HepG2 (cell line): ENCODE results near the gene ART1. TPM values are rescaled to one million over a fixed set of nuclear protein-coding genes. Genes with fewer than 3 reads are reported as not detected.

Experiments
- ATAC-seq: fragments of 200-7000 bp; cut with Tn5 transposase; 3 replicates; pipeline ENCODE4 v1.9.1; 2020; ENCODE audit warnings: mild to moderate bottlenecking, moderate library complexity
- BruUV-seq: library from RNA; stranded (reverse); fragments of 400-500 nt; replicated peaks from 2 replicates; lab custom pipeline; 2021; lab: Mats Ljungman, UMichigan
- CTCF ChIA-PET: fragments of 300-600 bp; formaldehyde crosslinking; extraction: SDS; loops from one replicate; lab custom pipeline; 2021; ENCODE audit warnings: low total read pairs, inconsistent platforms, low intra/inter-chr PET ratio; lab: Yijun Ruan, JAX
- POLR2A ChIA-PET: fragments of 350-600 bp; sonication (Branson Sonifier 250); formaldehyde crosslinking; loops from one replicate; lab custom pipeline; 2020; ENCODE audit warnings: antibody characterized with exemption, inconsistent platforms; lab: Yijun Ruan, JAX
- DNase-seq: peaks from one replicate; pipeline ENCODE4 v3.0.0-alpha.2; 2015; ENCODE audit warnings: low spot score
- FAIRE-seq: peaks from 3 replicates; lab custom pipeline; 2011; peaks lifted over from hg19 to GRCh38; lab: Jason Lieb, UNC
- H2AFZ ChIP-seq: one replicate; pipeline ENCODE4 v1.6.1; 2011; ENCODE audit warnings: low read length, inconsistent platforms
- H3K27ac ChIP-seq: fragments of 300-600 bp; 3 replicates; pipeline ENCODE4 v1.8.0; 2011; ENCODE audit warnings: mixed run types, mild to moderate bottlenecking, mixed read lengths, low read length, inconsistent platforms; ENCODE audit not compliant: insufficient read depth; ENCODE audit errors: extremely low read length
- H3K27me3 ChIP-seq, 2 experiments: fragments of 200-600 bp in 1 of 2; 2 replicates in 1 of 2; 3 replicates in 1 of 2; pipeline versions ENCODE4 v1.6.0 to v1.8.0; 2011; ENCODE audit warnings: low read length in 2 of 2, mild to moderate bottlenecking in 2 of 2, moderate library complexity in 2 of 2, inconsistent platforms in 1 of 2; ENCODE audit not compliant: insufficient read depth in 2 of 2, control insufficient read depth in 1 of 2
- H3K36me3 ChIP-seq, 2 experiments: fragments of 200-600 bp in 1 of 2; replicated peaks in 1 of 2; 2 replicates in 1 of 2; 3 replicates in 1 of 2; pipeline versions ENCODE4 v1.5.1 to v1.8.0; 2011; ENCODE audit warnings: low read length in 2 of 2, inconsistent platforms in 1 of 2; ENCODE audit not compliant: insufficient read depth in 2 of 2, control insufficient read depth in 1 of 2
- H3K4me1 ChIP-seq: 2 replicates; pipeline ENCODE4 v1.5.1; 2012; ENCODE audit warnings: low read length, inconsistent platforms; ENCODE audit not compliant: insufficient read depth
- H3K4me2 ChIP-seq: 2 replicates; pipeline ENCODE4 v1.6.0; 2011; ENCODE audit warnings: low read depth, low read length, inconsistent platforms
- H3K4me3 ChIP-seq, 3 experiments: fragments of 200-600 bp in 1 of 3; sonication (generic), shearing (Covaris generic) in 1 of 3; replicated peaks in 1 of 3; 2 replicates each; pipeline ENCODE4 v1.5.1; 2011 to 2016; ENCODE audit warnings: low read length in 3 of 3, inconsistent platforms in 2 of 3, low read depth in 2 of 3, mild to moderate bottlenecking in 2 of 3, control low read depth in 1 of 3, mixed read lengths in 1 of 3; ENCODE audit not compliant: insufficient read depth in 1 of 3
- H3K79me2 ChIP-seq: one replicate; pipeline ENCODE4 v1.6.1; 2011; ENCODE audit warnings: low read length, inconsistent platforms; ENCODE audit not compliant: insufficient read depth
- H3K9ac ChIP-seq: 2 replicates; pipeline ENCODE4 v1.6.0; 2011; ENCODE audit warnings: mild to moderate bottlenecking, low read depth, low read length, inconsistent platforms; ENCODE audit not compliant: insufficient read depth
- H3K9me3 ChIP-seq: 2 replicates; pipeline ENCODE4 v1.5.1; 2012; ENCODE audit warnings: mild to moderate bottlenecking, low read length
- H4K20me1 ChIP-seq: 2 replicates; pipeline ENCODE4 v1.6.0; 2011; ENCODE audit warnings: inconsistent platforms, mild to moderate bottlenecking, low read length, moderate library complexity; ENCODE audit not compliant: insufficient read depth
- ATF7-NPFF ChIP-seq: sonication (generic); formaldehyde crosslinking; IDR thresholded peaks from 2 replicates; pipeline ENCODE4 v1.8.1; 2023; ENCODE audit warnings: mild to moderate bottlenecking, low read depth, missing genetic modification reagents, moderate library complexity
- GLI4 ChIP-seq: sonication (generic); formaldehyde crosslinking; IDR thresholded peaks from 2 replicates; pipeline ENCODE4 v1.5.1; 2020; ENCODE audit warnings: missing genetic modification reagents, mild to moderate bottlenecking, moderate library complexity, borderline replicate concordance
- KLF13 ChIP-seq: sonication (generic); formaldehyde crosslinking; IDR thresholded peaks from 2 replicates; pipeline ENCODE4 v1.4.0; 2020; ENCODE audit warnings: mild to moderate bottlenecking, missing genetic modification reagents
- MEIS1 ChIP-seq: sonication (generic); formaldehyde crosslinking; IDR thresholded peaks from 2 replicates; pipeline ENCODE4 v1.9.0; 2021; ENCODE audit warnings: mild to moderate bottlenecking, missing genetic modification reagents, moderate library complexity, borderline replicate concordance
- RORA ChIP-seq: sonication (generic); formaldehyde crosslinking; IDR thresholded peaks from 2 replicates; pipeline ENCODE4 v1.5.0; 2020; ENCODE audit warnings: mild to moderate bottlenecking, missing genetic modification reagents, moderate library complexity
- TCF7L2 ChIP-seq: IDR thresholded peaks from 2 replicates; pipeline ENCODE4 v1.6.1; 2011; ENCODE audit warnings: mild to moderate bottlenecking, low read depth, low read length, moderate library complexity
- ZKSCAN8 ChIP-seq: IDR thresholded peaks from 2 replicates; pipeline ENCODE4 v1.6.1; 2016; ENCODE audit warnings: borderline replicate concordance, missing genetic modification reagents, missing compliant biosample characterization
- ZNF234 ChIP-seq: sonication (generic); formaldehyde crosslinking; conservative IDR thresholded peaks from 2 replicates; pipeline ENCODE4 v1.5.1; 2020; ENCODE audit warnings: mild to moderate bottlenecking, missing genetic modification reagents
- ZNF256 ChIP-seq: sonication (generic); formaldehyde crosslinking; conservative IDR thresholded peaks from 2 replicates; pipeline ENCODE4 v1.4.0; 2020; ENCODE audit warnings: missing genetic modification reagents
- ZNF30 ChIP-seq: sonication (generic); formaldehyde crosslinking; IDR thresholded peaks from 2 replicates; pipeline ENCODE4 v1.5.0; 2020; ENCODE audit warnings: mild to moderate bottlenecking, missing genetic modification reagents
- ZNF317 ChIP-seq: sonication (generic); formaldehyde crosslinking; IDR thresholded peaks from 2 replicates; pipeline ENCODE4 v1.5.0; 2020; ENCODE audit warnings: mild to moderate bottlenecking, missing genetic modification reagents
- ZNF333 ChIP-seq: sonication (generic); formaldehyde crosslinking; IDR thresholded peaks from 2 replicates; pipeline ENCODE4 v1.4.0; 2020; ENCODE audit warnings: mild to moderate bottlenecking, missing genetic modification reagents, borderline replicate concordance
- ZNF543 ChIP-seq: sonication (generic); formaldehyde crosslinking; IDR thresholded peaks from 2 replicates; pipeline ENCODE4 v1.4.0; 2020; ENCODE audit warnings: mild to moderate bottlenecking, missing genetic modification reagents
- ZNF552 ChIP-seq: sonication (generic); formaldehyde crosslinking; IDR thresholded peaks from 2 replicates; pipeline ENCODE4 v1.9.0; 2022; ENCODE audit warnings: missing genetic modification reagents, mild to moderate bottlenecking, borderline replicate concordance
- ZNF792 ChIP-seq: IDR thresholded peaks from 2 replicates; pipeline ENCODE4 v1.6.1; 2016
- WGBS: methylation state at CpG from one replicate; pipeline ENCODE4 v1.1.6; 2017; ENCODE audit warnings: low lambda C conversion rate; 5-methylcytosine and 5-hydroxymethylcytosine counted together
- in situ Hi-C: cut with HindIII; loops from 2 replicates; pipeline ENCODE4 v1.10.0; 2017; ENCODE audit warnings: low pct_unique_long_range_greater_than_20kb; ENCODE audit not compliant: extremely low pct_ligation_motif_present
- intact Hi-C: fragments of 100-400 bp; cut with micrococcal nuclease; formaldehyde crosslinking; loops from one replicate; pipeline ENCODE4 v1.10.0; 2022; ENCODE audit not compliant: unreplicated experiment
- polyA plus RNA-seq, 8 experiments: library from polyadenylated mRNA; depleted of rRNA in 3 of 8; stranded (reverse) in 7 of 8; unstranded in 1 of 8; fragments of >200 nt; fragmentation: Illumina TruSeq in 4 of 8; extraction: Trizol in 4 of 8; gene quantifications; 2 replicates each; pipeline versions ENCODE4 v1.2.1 to v1.2.3, GENCODE V29; 2011 to 2016; ENCODE audit warnings: low read depth in 4 of 8, missing spikeins in 1 of 8, mixed read lengths in 1 of 8; ENCODE audit not compliant: insufficient read depth in 1 of 8
- total RNA-seq, 5 experiments: library from RNA; depleted of rRNA; stranded (reverse); fragments of >200 nt; fragmentation: Illumina TruSeq; extraction: Trizol; gene quantifications; 2 replicates each; pipeline ENCODE4 v1.2.3, GENCODE V29; 2016; ENCODE audit warnings: low read depth in 1 of 5
- TF ChIP-seq, protein P1 (sequence below): sonication (generic); formaldehyde crosslinking; IDR thresholded peaks from 2 replicates; pipeline ENCODE4 v1.5.0; 2020; ENCODE audit warnings: missing genetic modification reagents
- TF ChIP-seq, protein P2 (sequence below): sonication (generic); formaldehyde crosslinking; IDR thresholded peaks from 2 replicates; pipeline ENCODE4 v1.4.0; 2020; ENCODE audit warnings: mild to moderate bottlenecking, low read depth, missing genetic modification reagents
- TF ChIP-seq, protein P3 (sequence below): sonication (generic); formaldehyde crosslinking; IDR thresholded peaks from 2 replicates; pipeline ENCODE4 v1.9.0; 2021; ENCODE audit warnings: missing genetic modification reagents, borderline replicate concordance

The ART1 gene
- total and polyA plus RNA-seq, 2 of the 13 experiments (the other 11 are each of a cell fraction or from before 2014, with no cell fraction given): not detected

DNA sequence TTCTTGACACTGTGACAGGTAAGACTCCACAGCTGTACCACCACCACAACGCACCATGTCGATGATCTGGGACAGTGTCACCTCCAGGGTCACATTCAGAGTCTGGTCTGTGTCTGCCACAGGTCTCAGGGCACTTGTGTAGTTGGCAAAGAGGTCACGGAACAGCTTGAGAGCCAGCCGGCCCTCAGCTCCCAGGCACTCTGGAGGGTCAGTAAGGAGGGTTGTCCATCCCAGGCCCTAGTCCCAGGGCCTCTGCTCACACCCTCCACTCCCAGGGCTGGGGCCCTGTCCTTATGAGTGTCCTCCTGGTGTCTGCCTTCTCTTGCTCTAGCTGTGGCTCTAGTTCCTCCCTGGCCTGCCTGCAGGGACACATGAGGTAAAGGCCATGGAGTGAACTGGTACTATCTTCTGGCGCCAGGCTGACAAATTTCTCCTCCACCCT, 24.8 kb downstream of the ART1 start:
- Histone ChIP-seq H3K9ac (no peak overlapping the region), H3K4me1 (no peaks in the 10 kb centered on the region), H4K20me1 (no peaks in the 10 kb centered on the region), H2AFZ (no peak overlapping the region), H3K4me3 (no peak overlapping the region), H3K9me3 (no peaks in the 10 kb centered on the region), H3K36me3 (peaks cover 4 to 18% of the 10 kb centered on the region in 2 experiments; a peak in 4 of 5 replicates), H3K27me3 (no peaks in the 10 kb centered on the region), H3K79me2 (no peaks in the 10 kb centered on the region), H3K27ac (no peak overlapping the region), H3K4me2 (no peak overlapping the region)
- ATAC-seq (peak; percentile 20), FAIRE-seq (no peak), DNase-seq (no peak)
- no TSS peak for BruUV-seq
- ChIA-PET CTCF (no interaction called here), POLR2A (no interaction called here)
- in situ Hi-C loops: no loop called here
- intact Hi-C loops: no loop called here
- 100% methylated on average over 4 of the region's 5 CpGs for whole genome bisulfite sequencing
- TF ChIP-seq TCF7L2 (no peak), GLI4 (no peak), ZNF333 (CRISPR knock-in tag) (no peak), KLF13 (CRISPR knock-in tag) (no peak), ZNF792 (CRISPR knock-in tag) (no peak), ZNF552 (CRISPR knock-in tag) (no peak), ZKSCAN8 (CRISPR knock-in tag) (no peak), ZNF30 (no peak), ATF7-NPFF (no peak), MEIS1 (CRISPR knock-in tag) (no peak), RORA (CRISPR knock-in tag) (no peak), ZNF256 (CRISPR knock-in tag) (no peak), ZNF543 (CRISPR knock-in tag) (no peak), ZNF317 (CRISPR knock-in tag) (no peak), ZNF234 (CRISPR knock-in tag) (no peak)
- TF ChIP-seq, protein P1, sequence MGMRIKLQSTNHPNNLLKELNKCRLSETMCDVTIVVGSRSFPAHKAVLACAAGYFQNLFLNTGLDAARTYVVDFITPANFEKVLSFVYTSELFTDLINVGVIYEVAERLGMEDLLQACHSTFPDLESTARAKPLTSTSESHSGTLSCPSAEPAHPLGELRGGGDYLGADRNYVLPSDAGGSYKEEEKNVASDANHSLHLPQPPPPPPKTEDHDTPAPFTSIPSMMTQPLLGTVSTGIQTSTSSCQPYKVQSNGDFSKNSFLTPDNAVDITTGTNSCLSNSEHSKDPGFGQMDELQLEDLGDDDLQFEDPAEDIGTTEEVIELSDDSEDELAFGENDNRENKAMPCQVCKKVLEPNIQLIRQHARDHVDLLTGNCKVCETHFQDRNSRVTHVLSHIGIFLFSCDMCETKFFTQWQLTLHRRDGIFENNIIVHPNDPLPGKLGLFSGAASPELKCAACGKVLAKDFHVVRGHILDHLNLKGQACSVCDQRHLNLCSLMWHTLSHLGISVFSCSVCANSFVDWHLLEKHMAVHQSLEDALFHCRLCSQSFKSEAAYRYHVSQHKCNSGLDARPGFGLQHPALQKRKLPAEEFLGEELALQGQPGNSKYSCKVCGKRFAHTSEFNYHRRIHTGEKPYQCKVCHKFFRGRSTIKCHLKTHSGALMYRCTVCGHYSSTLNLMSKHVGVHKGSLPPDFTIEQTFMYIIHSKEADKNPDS: no peak
- TF ChIP-seq, protein P2, sequence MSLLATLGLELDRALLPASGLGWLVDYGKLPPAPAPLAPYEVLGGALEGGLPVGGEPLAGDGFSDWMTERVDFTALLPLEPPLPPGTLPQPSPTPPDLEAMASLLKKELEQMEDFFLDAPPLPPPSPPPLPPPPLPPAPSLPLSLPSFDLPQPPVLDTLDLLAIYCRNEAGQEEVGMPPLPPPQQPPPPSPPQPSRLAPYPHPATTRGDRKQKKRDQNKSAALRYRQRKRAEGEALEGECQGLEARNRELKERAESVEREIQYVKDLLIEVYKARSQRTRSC: no peak
- TF ChIP-seq, protein P3, sequence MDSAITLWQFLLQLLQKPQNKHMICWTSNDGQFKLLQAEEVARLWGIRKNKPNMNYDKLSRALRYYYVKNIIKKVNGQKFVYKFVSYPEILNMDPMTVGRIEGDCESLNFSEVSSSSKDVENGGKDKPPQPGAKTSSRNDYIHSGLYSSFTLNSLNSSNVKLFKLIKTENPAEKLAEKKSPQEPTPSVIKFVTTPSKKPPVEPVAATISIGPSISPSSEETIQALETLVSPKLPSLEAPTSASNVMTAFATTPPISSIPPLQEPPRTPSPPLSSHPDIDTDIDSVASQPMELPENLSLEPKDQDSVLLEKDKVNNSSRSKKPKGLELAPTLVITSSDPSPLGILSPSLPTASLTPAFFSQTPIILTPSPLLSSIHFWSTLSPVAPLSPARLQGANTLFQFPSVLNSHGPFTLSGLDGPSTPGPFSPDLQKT: no peak
